HFFc6 (cell line): Measurements from ENCODE around the gene SPTSSA. TPM values are rescaled to one million over a fixed set of nuclear protein-coding genes. Genes with fewer than 3 reads are reported as not detected.

Source experiments
- DNase-seq: peaks from one replicate; pipeline ENCODE4 v3.0.0-alpha.2; 2018
- H3K27ac Mint-ChIP-seq: 2 replicates; pipeline ENCODE4 v1.8.0; 2020; ENCODE audit warnings: mild to moderate bottlenecking, mixed read lengths
- H3K27me3 Mint-ChIP-seq: 2 replicates; pipeline ENCODE4 v1.8.0; 2021; ENCODE audit warnings: mild to moderate bottlenecking, moderate library complexity, mixed read lengths; ENCODE audit not compliant: insufficient read depth
- H3K36me3 Mint-ChIP-seq: 2 replicates; pipeline ENCODE4 v1.8.0; 2021; ENCODE audit warnings: low read depth, mixed read lengths
- H3K4me1 Mint-ChIP-seq: 2 replicates; pipeline ENCODE4 v1.8.0; 2020; ENCODE audit warnings: low read depth, mixed read lengths
- H3K4me3 Mint-ChIP-seq: 2 replicates; pipeline ENCODE4 v1.8.0; 2020; ENCODE audit warnings: mild to moderate bottlenecking, moderate library complexity, mixed read lengths
- H3K9me3 Mint-ChIP-seq: 2 replicates; pipeline ENCODE4 v1.8.0; 2020; ENCODE audit warnings: mild to moderate bottlenecking, mixed read lengths
- CTCF ChIP-seq: fragments of 200-600 bp; sonication (generic); IDR thresholded peaks from 2 replicates; pipeline ENCODE4 v1.5.0; 2021; ENCODE audit warnings: antibody characterized with exemption, mild to moderate bottlenecking
- total RNA-seq, 6 experiments: library from RNA; stranded (reverse); fragmentation: NEBNext Ultra II Directional; extraction: Animal tissue kit (Norgen Biotek cat#: 25700); gene quantifications; 2 replicates in 1 of 6; 3 replicates in 5 of 6; pipeline ENCODE4 v1.2.3, GENCODE V29; 2021

Gene SPTSSA
- total RNA-seq, 6 experiments from 2014 or later: 13.4 to 16.5 (median 15.4) TPM

GRCh38 chr14:34449819-34450541 is 12.1 kb downstream of the SPTSSA start:
- no peak for DNase-seq
- Mint-ChIP-seq H3K4me3 (no peak overlapping the region), H3K4me1 (peaks cover 10% of the 10 kb centered on the region; the same call in 1 of the 2 replicates), H3K27me3 (no peaks in the 10 kb centered on the region), H3K27ac (no peak overlapping the region), H3K36me3 (peaks cover 5% of the 10 kb centered on the region; the same call in 1 of the 2 replicates), H3K9me3 (no peaks in the 10 kb centered on the region)
- TF ChIP-seq CTCF: no peak

GRCh38 chr14:34439090-34439489 is 22.9 kb downstream of the SPTSSA start:
- Mint-ChIP-seq H3K4me3 (no peak overlapping the region), H3K9me3 (no peaks in the 10 kb centered on the region), H3K27me3 (peaks cover 6% of the 10 kb centered on the region), H3K36me3 (no peaks in the 10 kb centered on the region; the same call in 1 of the 2 replicates), H3K4me1 (peaks cover 37% of the 10 kb centered on the region), H3K27ac (no peak overlapping the region)
- TF ChIP-seq CTCF: peak; percentile 35; the same call in 1 of the 2 replicates
- DNase-seq: no peak

- H3K27ac Mint-ChIP-seq: no peak overlapping the region
- H3K4me3 Mint-ChIP-seq: no peak overlapping the region
- no peak for TF ChIP-seq CTCF
- DNase-seq: no peak
- peaks cover 6% of the 10 kb centered on the region for H3K27me3 Mint-ChIP-seq
- no peaks in the 10 kb centered on the region for H3K36me3 Mint-ChIP-seq
- no peaks in the 10 kb centered on the region for H3K9me3 Mint-ChIP-seq
- H3K4me1 Mint-ChIP-seq: peaks cover 37% of the 10 kb centered on the region
Observed at GRCh38 chr14:34438438-34438837, 23.6 kb downstream of the SPTSSA start.

- Mint-ChIP-seq H3K36me3 (peaks cover 4% of the 10 kb centered on the region; the same call in 1 of the 2 replicates), H3K4me3 (no peak overlapping the region), H3K4me1 (peaks cover 37% of the 10 kb centered on the region), H3K9me3 (no peaks in the 10 kb centered on the region), H3K27me3 (peaks cover 6% of the 10 kb centered on the region), H3K27ac (peak overlapping the region; percentile 59; the same call in 1 of the 2 replicates)
- DNase-seq: no peak
- TF ChIP-seq CTCF: no peak
Observed at GRCh38 chr14:34437729-34438080, 24.3 kb downstream of the SPTSSA start.

GRCh38 chr14:34436960-34437728 is 24.9 kb downstream of the SPTSSA start:
- H3K27ac Mint-ChIP-seq: peak overlapping the region; percentile 59
- TF ChIP-seq CTCF: no peak
- H3K9me3 Mint-ChIP-seq: no peaks in the 10 kb centered on the region
- peaks cover 6% of the 10 kb centered on the region for H3K27me3 Mint-ChIP-seq
- peak overlapping the region; percentile 15 for H3K4me3 Mint-ChIP-seq
- DNase-seq: no peak
- H3K36me3 Mint-ChIP-seq: peaks cover 4% of the 10 kb centered on the region; the same call in 1 of the 2 replicates
- peaks cover 41% of the 10 kb centered on the region for H3K4me1 Mint-ChIP-seq
